Epithelial cell of proximal tubule (primary cell): ENCODE results near the gene PROX2. TPM values are rescaled to one million over a fixed set of nuclear protein-coding genes. Genes with fewer than 3 reads are reported as not detected.

Source experiments
- DNase-seq: peaks from one replicate; pipeline ENCODE4 v3.0.0-alpha.2; 2011; ENCODE audit warnings: low read depth
- H3K4me3 ChIP-seq: 2 replicates; pipeline ENCODE4 v1.5.1; 2011; ENCODE audit warnings: low read depth, mild to moderate bottlenecking, low read length
- CTCF ChIP-seq: conservative IDR thresholded peaks from 2 replicates; pipeline ENCODE4 v1.5.1; 2012; ENCODE audit warnings: low read depth, mild to moderate bottlenecking, low read length
- total RNA-seq: library from RNA; depleted of rRNA; stranded (reverse); fragments of >200 nt; gene quantifications from 2 replicates; pipeline ENCODE4 v1.2.3, GENCODE V29; 2015

Gene PROX2
- total RNA-seq, 1 donor from 2014 or later: not detected

GRCh38 chr14:74840603-74841030 is 35.3 kb downstream of the PROX2 start:
- no peak for TF ChIP-seq CTCF
- no peak for DNase-seq
- no peak overlapping the region for H3K4me3 ChIP-seq

- H3K4me3 ChIP-seq: no peak overlapping the region
- TF ChIP-seq CTCF: no peak
- no peak for DNase-seq
These were observed 37.8 kb downstream of the PROX2 start for GRCh38 chr14:74838166-74838565.

- DNase-seq: no peak
- TF ChIP-seq CTCF: no peak
- H3K4me3 ChIP-seq: no peak overlapping the region
These were observed 39.5 kb downstream of the PROX2 start for GRCh38 chr14:74836251-74836960.

GRCh38 chr14:74835645-74836250 is 40.2 kb downstream of the PROX2 start:
- no peak for DNase-seq
- no peak overlapping the region for H3K4me3 ChIP-seq
- no peak for TF ChIP-seq CTCF

- no peak for TF ChIP-seq CTCF
- H3K4me3 ChIP-seq: peak overlapping the region; percentile 9
These were observed 41.1 kb downstream of the PROX2 start for GRCh38 chr14:74834692-74835392.

GRCh38 chr14:74832849-74833248 is 43.1 kb downstream of the PROX2 start:
- TF ChIP-seq CTCF: no peak
- DNase-seq: no peak
- H3K4me3 ChIP-seq: no peak overlapping the region

More at GRCh38 chr14:74834692-74835392, 41.1 kb downstream of the PROX2 start:
- no peak for DNase-seq
